Ishikawa (cell line): ENCODE measurements around the gene NAPB.

Experiments
- EP300 ChIP-seq: IDR thresholded peaks from 2 replicates; pipeline ENCODE4 v1.6.1; 2012; ENCODE audit warnings: borderline replicate concordance
- NFIC ChIP-seq: IDR thresholded peaks from 2 replicates; pipeline ENCODE4 v1.6.1; 2012
- RAD21 ChIP-seq: IDR thresholded peaks from 2 replicates; pipeline ENCODE4 v1.6.1; 2012; ENCODE audit warnings: low read depth
- TAF1 ChIP-seq: IDR thresholded peaks from 2 replicates; pipeline ENCODE4 v1.6.1; 2012; ENCODE audit warnings: low read depth, mild to moderate bottlenecking
- TCF12 ChIP-seq: IDR thresholded peaks from 2 replicates; pipeline ENCODE4 v1.6.1; 2012; ENCODE audit warnings: low read depth
- TF ChIP-seq, protein P1 (sequence below): IDR thresholded peaks from 2 replicates; pipeline ENCODE4 v1.6.1; 2012; ENCODE audit warnings: low read depth, mild to moderate bottlenecking

DNA sequence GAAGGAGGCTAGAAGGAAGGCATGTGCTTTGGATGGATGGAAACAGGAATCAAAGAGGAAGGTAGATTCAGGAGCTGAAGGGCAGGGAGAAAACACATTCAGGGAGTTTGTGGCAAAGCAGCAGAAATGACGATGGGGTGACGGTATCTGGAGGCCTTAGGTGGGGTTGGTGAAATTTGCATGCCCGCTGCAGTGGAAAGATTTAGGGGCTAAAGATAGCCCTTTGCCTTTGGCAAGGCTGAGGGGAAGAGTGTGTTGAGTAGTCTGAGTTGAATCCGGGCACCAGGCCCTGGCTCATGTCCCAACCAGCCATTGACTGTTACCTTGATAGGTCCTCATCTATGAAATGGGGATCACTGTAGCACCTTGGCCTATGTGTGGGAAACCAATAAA, 58.0 kb downstream of the NAPB start:
- TF ChIP-seq EP300: no peak
- TF ChIP-seq, protein P1, sequence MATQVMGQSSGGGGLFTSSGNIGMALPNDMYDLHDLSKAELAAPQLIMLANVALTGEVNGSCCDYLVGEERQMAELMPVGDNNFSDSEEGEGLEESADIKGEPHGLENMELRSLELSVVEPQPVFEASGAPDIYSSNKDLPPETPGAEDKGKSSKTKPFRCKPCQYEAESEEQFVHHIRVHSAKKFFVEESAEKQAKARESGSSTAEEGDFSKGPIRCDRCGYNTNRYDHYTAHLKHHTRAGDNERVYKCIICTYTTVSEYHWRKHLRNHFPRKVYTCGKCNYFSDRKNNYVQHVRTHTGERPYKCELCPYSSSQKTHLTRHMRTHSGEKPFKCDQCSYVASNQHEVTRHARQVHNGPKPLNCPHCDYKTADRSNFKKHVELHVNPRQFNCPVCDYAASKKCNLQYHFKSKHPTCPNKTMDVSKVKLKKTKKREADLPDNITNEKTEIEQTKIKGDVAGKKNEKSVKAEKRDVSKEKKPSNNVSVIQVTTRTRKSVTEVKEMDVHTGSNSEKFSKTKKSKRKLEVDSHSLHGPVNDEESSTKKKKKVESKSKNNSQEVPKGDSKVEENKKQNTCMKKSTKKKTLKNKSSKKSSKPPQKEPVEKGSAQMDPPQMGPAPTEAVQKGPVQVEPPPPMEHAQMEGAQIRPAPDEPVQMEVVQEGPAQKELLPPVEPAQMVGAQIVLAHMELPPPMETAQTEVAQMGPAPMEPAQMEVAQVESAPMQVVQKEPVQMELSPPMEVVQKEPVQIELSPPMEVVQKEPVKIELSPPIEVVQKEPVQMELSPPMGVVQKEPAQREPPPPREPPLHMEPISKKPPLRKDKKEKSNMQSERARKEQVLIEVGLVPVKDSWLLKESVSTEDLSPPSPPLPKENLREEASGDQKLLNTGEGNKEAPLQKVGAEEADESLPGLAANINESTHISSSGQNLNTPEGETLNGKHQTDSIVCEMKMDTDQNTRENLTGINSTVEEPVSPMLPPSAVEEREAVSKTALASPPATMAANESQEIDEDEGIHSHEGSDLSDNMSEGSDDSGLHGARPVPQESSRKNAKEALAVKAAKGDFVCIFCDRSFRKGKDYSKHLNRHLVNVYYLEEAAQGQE: no peak
- no peak for TF ChIP-seq RAD21
- no peak for TF ChIP-seq TAF1
- TF ChIP-seq TCF12: no peak
- no peak for TF ChIP-seq NFIC
